GM19043 (cell line): ENCODE results near the gene IER5L.
A peak's percentile ranks its signal among the peaks of the same experiment; 100 is the strongest.

ENCODE experiments used
- ATAC-seq: cut with Tn5 transposase; IDR thresholded peaks from one replicate; pipeline ENCODE4 v1.9.1; 2021; ENCODE audit warnings: low read depth; ENCODE audit not compliant: unreplicated experiment

IER5L gene

DNA sequence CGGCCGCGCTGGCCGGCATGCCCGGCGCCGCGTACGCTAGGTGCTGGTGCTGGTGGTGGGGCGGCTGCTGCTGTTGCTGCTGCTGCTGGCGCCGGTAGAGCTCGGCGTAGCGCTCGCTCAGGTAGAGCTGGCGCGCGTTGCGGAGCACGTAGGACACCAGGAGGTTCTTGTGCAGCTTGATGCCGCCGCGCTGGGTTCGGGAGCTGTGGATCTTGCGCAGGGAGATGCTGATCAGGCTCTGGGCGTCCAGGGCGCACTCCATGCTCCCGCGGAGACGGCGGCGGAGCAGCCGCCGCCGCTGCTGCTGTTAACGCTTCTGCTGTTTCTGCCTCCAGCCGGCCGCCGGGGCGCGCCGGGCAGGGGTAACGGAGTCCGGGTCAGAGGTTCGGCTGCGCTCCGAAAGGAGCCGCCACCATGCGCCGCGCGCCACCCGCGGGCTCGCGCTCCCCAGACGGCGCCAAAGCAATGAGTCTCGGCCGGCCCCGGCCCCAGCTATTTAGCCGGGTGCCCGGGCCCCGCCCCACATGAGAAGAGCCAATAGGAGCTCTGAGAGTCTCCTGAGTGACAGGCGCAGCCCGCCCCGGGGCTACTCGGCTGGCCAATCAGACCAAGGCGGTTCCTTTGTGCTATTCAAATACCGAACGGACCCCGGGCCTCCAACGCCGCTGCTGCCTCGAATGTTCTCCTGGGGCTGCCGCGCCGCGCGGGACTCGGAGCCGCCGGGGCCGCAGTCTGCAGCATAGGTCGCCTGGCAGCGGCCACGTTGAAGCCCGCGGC is at the start of gene IER5L:
Gene IER5L (minus strand): TSS at position 471 of the 777 bp plus-strand sequence. CDS start 209 bp downstream, at position 262.
- peak; percentile 87 for ATAC-seq

DNA sequence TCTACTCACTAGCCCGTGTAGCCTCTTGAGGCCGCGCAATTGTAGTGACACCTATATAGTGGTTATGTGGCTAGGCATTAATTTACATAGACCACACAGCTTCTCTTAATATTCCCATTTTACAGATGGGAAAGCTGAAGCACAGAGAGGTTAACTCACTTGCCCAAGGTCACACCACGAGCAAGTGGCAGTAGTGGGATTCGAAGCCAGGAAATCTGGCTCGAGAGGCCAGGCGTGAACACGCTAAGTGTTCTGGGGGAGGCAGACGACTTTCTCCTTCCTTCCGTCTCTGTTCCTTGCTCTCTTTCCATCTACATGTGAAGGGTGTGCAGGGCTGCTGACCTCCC is 49.8 kb upstream of the IER5L start:
- ATAC-seq: no peak

DNA sequence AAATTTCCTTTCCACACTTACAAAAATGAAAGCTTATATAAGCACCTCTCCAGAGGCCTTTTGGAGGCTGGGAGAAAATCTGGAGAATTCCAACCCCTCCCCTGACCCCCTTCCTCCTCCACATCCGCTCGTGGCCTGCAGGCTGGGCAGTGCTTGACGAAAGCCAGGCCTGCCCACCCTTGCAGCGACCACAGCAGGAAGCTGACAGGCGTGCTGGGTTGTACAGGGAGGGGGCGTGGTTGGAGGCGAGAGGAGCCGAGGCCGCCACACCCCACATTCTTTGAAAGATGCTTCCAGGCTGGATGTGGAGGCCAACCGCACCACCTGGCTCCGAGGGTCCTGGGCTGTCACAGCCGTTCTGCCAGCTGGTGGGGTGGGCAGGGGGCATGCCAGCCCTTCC is 47.8 kb upstream of the IER5L start:
- no peak for ATAC-seq

DNA sequence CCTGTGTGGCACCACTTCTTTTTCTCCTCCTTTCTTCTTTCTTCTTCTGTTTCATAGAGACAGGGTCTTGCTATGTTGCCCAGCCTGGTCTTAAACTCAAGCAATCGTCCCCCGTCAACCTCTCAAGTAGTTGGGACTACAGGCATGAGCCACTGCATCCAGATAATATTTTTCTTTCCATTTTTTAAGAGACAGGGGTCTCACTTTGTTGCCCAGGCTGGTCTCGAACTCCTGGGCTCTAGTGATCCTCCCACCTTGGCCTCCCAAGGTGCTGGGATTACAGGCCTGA is 47.4 kb upstream of the IER5L start:
- ATAC-seq: no peak

DNA sequence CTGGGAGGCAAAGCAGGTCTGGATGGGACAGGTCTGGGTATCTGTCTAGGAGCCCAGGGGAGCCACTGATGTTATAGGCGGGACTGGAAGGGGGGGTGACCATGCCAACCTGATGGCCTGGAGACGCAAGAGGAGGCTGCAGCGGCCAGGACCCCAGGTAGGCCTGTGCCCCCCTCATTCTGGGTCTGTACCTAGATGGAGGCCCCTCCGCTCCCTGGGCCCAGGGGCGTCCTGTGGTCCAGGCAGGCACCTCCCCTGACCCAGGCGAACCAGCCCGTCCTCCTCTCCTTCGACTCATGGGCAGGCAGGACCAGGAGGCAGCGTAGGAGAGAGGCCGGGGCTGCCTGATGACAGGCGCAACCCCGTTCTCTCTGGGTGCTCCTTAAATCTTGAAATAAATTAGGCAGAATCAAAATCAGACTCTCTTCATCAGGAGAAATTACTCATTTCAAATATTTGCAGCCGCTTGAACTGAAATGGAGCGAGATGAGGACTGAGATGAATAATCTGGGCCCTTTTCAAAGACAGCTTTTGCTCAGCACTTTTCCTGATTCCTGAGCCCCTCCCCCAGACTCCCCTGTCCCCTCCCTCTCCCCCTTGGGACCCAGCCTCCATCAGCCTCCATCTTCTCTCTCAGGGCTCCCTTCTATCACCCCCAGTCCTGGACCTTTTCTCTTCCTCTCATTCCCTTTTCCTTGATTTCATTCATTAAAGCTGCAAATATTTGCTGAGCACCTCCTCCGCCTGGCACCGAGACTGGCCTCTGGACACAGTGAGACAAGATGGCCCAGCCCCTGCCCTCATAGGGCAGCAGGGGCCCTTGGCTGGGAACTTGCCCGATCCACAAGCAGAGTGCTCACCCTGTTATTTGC is 46.8 kb upstream of the IER5L start:
- ATAC-seq: no peak

DNA sequence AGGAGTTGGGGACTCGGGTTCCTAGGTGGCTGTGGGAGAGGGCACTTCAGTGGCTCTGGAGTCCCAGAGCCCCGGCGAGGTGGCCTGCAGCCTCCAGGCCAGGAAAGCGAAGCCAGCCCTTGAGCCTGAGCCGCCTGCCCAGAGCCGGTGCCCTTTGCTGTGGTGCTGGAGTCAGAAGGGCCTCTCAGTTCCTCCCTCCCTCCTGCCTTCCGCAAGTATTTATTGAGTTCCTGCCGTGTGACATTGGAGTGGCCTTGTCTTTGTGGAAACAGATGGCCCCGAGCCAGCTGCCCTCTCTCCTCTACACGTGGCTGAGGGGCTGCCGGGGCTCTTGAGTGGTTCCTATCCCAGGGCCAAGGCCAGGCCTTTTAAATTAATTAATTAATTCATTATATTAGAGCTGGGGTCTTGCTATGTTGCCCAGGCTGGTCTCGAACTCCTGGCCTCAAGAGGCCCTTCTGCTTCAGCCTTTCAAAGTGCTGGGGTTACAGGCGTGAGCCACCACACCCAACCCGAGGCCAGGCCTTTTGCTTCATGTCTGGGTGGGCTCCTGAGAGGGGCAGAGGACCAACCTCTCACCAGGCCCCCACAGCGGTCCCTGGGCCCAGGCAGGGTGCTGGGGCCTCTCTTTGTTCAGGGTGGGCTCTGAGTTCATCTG is 45.6 kb upstream of the IER5L start:
- no peak for ATAC-seq

DNA sequence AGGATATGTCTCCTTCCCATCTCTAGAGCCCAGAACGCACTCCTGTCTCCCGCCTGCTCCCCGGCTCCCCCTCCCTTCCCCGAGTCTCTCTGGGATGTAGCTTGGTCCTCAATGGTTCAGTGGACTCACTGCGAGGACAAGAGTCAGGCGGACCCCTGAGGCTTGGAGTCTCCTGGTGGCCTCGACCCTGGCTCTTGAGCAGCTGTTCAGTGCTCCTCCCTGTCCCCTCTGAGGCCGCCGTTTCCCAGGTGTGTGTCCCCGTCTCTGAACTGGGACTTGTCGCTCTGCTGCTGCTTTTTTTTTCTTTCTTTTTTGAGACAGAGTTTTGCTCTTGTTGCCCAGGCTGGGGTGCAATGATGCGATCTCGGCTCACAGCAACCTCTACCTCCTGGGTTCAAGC is 44.8 kb upstream of the IER5L start:
- no peak for ATAC-seq

- ATAC-seq: no peak
Observed at GRCh38 chr9:129221979-129222635, 44.0 kb upstream of the IER5L start.

- no peak for ATAC-seq
Observed at GRCh38 chr9:129221233-129221632, 43.2 kb upstream of the IER5L start.

DNA sequence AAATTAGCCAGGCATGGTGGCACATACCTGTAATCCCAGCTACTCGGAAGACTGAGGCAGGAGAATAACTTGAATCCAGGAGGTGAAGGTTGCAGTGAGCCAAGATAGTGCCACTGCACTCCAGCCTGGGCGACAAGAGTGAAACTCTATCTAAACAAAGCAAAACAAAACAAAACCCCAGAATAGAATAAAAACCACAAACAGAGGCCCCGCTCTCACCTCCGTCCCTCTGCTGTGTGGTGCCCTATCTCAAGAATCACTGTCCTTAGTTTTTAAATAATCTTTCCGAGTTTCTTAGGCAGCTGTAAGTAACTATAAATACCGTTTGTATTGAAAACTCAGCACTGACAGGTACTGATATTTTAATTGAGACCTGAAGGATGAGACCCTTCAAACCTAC is 42.7 kb upstream of the IER5L start:
- no peak for ATAC-seq

DNA sequence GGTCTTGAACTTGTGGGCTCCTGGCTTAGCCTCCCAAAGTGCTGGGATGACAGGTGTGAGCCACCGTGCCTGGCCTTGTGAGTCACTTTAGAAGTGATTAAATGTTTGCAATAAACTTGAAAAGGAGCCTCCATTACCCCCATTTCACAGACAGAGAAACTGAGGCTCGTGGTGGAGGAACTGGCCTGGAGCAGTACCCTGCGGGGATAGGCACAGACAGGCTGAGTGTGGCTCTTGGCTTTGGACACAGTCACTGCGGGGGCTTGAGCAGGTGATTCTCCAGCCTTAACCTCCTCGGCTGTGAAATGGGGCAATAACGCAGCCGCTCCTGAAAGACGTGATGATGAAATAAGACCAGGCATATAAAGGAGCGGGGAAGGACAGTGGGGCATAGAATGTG is 40.9 kb upstream of the IER5L start:
- ATAC-seq: no peak

DNA sequence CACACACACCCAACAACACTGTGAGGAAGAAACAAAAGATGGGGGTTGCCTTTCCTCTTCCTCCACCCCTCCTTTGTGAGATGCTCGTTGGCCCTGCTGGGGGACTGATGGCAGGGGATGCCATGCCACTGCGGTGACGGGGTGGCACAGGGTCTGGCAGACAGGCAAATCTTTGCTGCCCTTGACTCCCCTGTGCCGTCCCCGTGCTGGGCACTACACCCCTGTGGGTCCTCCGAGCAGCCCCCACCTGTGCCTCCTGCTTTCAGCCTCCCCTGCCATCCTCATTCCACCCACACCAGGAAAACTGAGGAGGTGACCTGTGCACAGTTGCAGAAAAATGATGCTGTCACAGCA is 40.2 kb upstream of the IER5L start:
- ATAC-seq: no peak

DNA sequence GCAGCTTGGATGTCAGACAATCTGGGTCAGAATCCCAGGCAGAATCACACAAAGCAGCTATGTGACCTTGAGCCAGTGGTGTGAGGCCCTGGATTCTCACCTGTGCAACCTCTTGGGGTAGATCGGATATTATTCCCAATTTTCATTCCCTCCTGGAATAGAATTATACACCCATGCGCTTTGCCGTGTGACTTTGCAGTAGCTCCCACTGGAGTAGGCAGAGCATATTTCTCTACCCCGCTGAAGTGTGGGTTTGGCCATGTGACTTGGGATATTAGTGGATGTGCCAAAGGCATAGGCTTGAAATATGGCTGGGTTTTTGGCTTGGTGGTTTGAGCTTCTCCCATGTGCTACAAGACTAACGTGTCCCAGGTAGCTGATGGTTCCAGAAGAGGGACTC is 35.5 kb upstream of the IER5L start:
- no peak for ATAC-seq

GRCh38 chr9:129211686-129212085 is 33.6 kb upstream of the IER5L start:
- no peak for ATAC-seq

DNA sequence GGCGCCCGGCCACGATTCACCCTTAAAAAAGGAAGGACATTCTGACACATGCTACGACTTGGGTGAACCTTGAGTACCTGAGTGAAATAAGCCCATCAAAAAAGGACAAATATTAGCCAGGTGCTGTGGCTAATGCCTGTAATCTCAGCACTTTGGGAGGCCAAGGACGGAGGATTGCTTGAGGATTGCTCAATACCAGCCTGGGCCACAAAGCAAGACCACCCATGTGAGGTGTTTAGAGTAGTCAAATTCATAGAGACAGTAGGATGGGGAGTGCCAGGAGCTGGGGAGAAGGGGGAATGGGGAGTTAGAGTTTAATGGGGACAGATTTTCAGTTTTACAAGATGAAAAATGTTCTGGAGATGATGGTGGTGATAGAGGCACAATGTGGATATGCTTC is 32.1 kb upstream of the IER5L start:
- no peak for ATAC-seq

DNA sequence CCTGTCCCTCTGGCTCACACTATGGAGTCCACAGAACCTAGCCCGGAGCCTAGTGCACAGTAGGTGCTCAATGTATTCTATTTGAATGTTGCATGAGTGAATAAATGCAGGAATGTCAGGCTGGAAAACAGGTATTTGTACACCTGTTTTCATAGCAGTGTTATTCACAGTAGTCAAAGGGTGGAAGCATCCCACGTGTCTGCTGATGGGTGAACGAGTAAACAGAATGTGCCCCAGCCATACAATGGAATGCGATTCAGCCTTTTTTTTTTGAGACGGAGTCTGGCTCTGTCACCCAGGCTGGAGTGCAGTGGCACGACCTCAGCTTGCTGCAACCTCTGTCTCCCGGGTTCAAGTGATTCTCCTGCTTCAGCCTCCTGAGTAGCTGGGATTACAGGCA is 31.5 kb upstream of the IER5L start:
- ATAC-seq: no peak

DNA sequence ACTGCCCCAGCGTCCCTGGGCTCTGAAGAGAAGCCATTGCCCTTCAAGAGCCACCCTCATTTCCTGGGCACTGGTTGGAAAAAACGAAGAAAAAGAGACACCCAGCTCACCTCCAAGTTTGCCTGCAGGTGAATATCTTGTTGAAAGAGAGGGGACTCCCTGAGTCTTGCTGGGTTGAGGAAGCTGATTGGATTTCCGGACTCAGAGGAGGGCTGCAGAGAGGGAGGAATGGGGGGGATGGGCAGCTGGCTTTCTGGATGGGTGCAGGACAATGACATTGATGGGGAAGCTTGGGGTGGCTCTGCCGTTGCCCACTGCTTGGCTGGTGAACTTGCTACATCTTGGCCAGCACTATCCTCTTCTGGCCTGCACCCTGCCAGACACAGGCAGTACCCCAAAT is 31.0 kb upstream of the IER5L start:
- ATAC-seq: no peak

DNA sequence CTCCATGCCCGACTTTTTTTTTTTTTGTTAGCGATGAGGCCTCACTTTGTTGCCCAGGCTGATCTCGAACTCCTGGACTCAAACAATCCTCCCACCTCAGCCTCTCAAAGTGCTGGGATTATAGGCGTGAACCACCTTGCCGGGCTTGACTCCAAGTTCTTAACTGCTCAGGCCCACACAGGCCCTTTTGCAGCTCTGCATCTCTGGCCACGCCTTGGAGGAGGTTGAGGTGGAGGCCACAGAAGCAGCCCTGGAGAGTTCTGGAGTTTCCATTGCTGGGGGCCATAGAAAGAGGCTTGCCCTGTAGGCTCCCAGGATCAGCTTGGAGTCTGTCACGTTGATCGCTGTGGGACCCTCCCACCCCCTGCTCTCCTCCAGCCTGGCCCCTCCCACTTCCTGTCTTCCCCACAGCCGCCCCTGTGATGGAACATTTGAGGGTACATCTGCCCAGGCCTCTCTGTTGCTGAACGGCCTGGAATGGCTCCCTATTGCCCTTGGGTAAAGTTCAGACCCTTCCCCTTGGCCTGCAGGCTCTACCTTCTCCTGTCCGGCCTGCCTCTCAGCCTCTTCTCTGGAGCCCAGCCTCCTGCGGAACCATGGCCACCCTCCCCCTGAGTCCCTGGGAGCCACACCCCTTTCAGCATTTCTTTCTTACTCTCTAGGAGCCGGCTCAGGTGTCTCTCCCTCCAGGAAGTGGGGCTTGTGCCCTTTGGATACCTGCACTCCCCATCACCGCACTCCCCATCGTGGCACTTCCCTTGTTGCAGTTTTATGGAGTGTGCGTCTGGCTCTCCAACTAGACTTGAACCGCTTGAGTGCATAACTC is 30.4 kb upstream of the IER5L start:
- no peak for ATAC-seq

DNA sequence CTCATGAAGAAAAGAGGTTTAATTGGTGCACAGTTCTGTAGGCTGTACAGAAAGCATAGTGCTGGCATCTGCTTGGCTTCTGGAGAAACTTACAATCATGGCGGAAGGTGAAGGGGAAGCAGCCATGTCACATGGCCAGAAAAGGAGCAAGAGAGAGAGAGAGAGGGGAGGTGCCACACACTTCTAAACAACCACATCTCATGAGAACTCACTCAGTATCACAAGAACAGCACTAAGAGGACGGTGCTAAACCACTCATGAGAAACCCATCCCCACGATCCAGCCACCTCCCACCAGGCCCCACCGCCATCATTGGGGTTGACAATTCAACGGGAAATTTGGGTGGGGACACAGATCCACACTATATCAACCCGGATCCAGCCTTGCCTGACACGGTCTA is 28.8 kb upstream of the IER5L start:
- no peak for ATAC-seq

DNA sequence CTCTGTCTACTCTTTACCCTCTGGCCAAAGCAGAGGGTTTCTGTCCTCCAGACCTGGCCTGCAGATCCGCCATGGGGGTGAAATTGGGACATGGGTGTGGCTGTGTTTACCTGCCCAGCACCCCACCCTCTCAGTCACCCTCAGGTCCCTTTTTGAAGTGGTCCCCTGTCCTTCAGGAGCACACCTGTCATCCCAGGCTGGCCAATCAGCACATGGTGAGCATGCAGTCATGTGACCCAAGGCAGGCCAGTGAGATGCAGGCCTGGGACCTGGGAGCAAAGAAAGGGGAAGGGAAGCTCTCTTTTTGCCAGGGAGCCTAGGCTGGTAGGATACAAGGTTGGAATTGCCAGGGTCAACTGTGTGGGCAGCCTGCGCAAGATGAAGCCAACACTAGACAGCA is 28.3 kb upstream of the IER5L start:
- ATAC-seq: no peak
